T follicular helper cell (primary cell): ENCODE data around the gene HRK.
"Not testable (repeated sequence)": the region's sequence is repeated elsewhere in the genome, so short reads cannot be mapped to it uniquely, and the experiment has no call there.

ENCODE experiments used
- DNase-seq: peaks from one replicate; pipeline ENCODE4 v3.0.0-alpha.2; 2020; ENCODE audit warnings: low read depth

HRK gene

GRCh38 chr12:116818948-116819832 is 62.1 kb downstream of the HRK start:
- peak; percentile 87 for DNase-seq

GRCh38 chr12:116818341-116818856 is 62.8 kb downstream of the HRK start:
- DNase-seq = no peak

GRCh38 chr12:116814766-116815165 is 66.5 kb downstream of the HRK start:
- not testable (repeated sequence) for DNase-seq

- no peak for DNase-seq
Measured at GRCh38 chr12:116813271-116814041, 67.8 kb downstream of the HRK start.

- DNase-seq = no peak
Measured at GRCh38 chr12:116812238-116812637, 69.0 kb downstream of the HRK start.

- no peak for DNase-seq
Measured at GRCh38 chr12:116808113-116809105, 72.8 kb downstream of the HRK start.

- no peak for DNase-seq
Measured at GRCh38 chr12:116807546-116807945, 73.7 kb downstream of the HRK start.

GRCh38 chr12:116806845-116807440 is 74.3 kb downstream of the HRK start:
- no peak for DNase-seq
